ENCODE measurements around the gene YIPF3. TPM values are rescaled to one million over a fixed set of nuclear protein-coding genes. Genes with fewer than 3 reads are reported as not detected.
A peak's percentile ranks its signal among the peaks of the same experiment; 100 is the strongest.

The YIPF3 gene
- total RNA-seq, 3 donors from 2014 or later (not counting 1 experiment from before 2014, with no cell fraction given) = 59.3 to 78.4 (median 70.0) TPM

GRCh38 chr6:43490523-43490939 is 26.2 kb downstream of the YIPF3 start:
- Histone ChIP-seq H3K36me3 (ENCODE audit: control insufficient read depth, insufficient read depth, low read length) (no peaks in the 10 kb centered on the region), H3K9me3 (ENCODE audit: control insufficient read depth, insufficient read depth, low read length) (no peaks in the 10 kb centered on the region), H3K27me3 (ENCODE audit: control insufficient read depth, insufficient read depth, low read length) (no peaks in the 10 kb centered on the region), H3K27ac (ENCODE audit: low read length) (no peak overlapping the region), H3K4me1 (ENCODE audit: control insufficient read depth, insufficient read depth, low read length) (peaks cover 14% of the 10 kb centered on the region), H3K4me3 (ENCODE audit: low read length) (no peak overlapping the region)
- TF ChIP-seq CTCF (IDR thresholded peaks at IDR 0.05) = no peak
- no peaks in the 10 kb centered on the region for H3K9me3 Mint-ChIP-seq
- intact Hi-C loops (cut with micrococcal nuclease) = no loop called here
- 98% methylated on average over 6 of the region's 6 CpGs for WGBS (ENCODE audit: insufficient coverage)
- DNase-seq (no peak), ATAC-seq (no peak)
- H3K27me3 Mint-ChIP-seq (ENCODE audit: low read depth in 2 of 2) = no peaks in the 10 kb centered on the region
- H3K4me3 Mint-ChIP-seq = no peak overlapping the region
- peaks cover 15 to 24% of the 10 kb centered on the region in 2 donors for H3K4me1 Mint-ChIP-seq
- H3K27ac Mint-ChIP-seq = no peak overlapping the region
- H3K36me3 Mint-ChIP-seq = no peaks in the 10 kb centered on the region

GRCh38 chr6:43489277-43490072 is 27.3 kb downstream of the YIPF3 start:
- H3K4me1 ChIP-seq (ENCODE audit: control insufficient read depth, insufficient read depth, low read length) = peaks cover 3% of the 10 kb centered on the region
- ATAC-seq (no peak), DNase-seq (no peak)
- no peak for TF ChIP-seq CTCF (IDR thresholded peaks at IDR 0.05)
- no peaks in the 10 kb centered on the region for H3K36me3 ChIP-seq (ENCODE audit: control insufficient read depth, insufficient read depth, low read length)
- intact Hi-C loops (cut with micrococcal nuclease) = no loop called here
- no peaks in the 10 kb centered on the region for H3K9me3 ChIP-seq (ENCODE audit: control insufficient read depth, insufficient read depth, low read length)
- H3K27me3 ChIP-seq (ENCODE audit: control insufficient read depth, insufficient read depth, low read length) = no peaks in the 10 kb centered on the region
- no peak overlapping the region for H3K27ac Mint-ChIP-seq
- H3K4me3 ChIP-seq (ENCODE audit: low read length) = no peak overlapping the region
- H3K27ac ChIP-seq (ENCODE audit: low read length) = no peak overlapping the region
- H3K36me3 Mint-ChIP-seq = no peaks in the 10 kb centered on the region
- H3K4me1 Mint-ChIP-seq = peaks cover 5 to 14% of the 10 kb centered on the region in 2 donors
- H3K27me3 Mint-ChIP-seq (ENCODE audit: low read depth in 2 of 2) = no peaks in the 10 kb centered on the region
- no peak overlapping the region for H3K4me3 Mint-ChIP-seq
- no peaks in the 10 kb centered on the region for H3K9me3 Mint-ChIP-seq
- 92% methylated on average over 12 of the region's 12 CpGs for WGBS (ENCODE audit: insufficient coverage)

GRCh38 chr6:43488667-43489276 is 28.0 kb downstream of the YIPF3 start:
- no peak overlapping the region for H3K4me3 ChIP-seq (ENCODE audit: low read length)
- H3K27me3 Mint-ChIP-seq (ENCODE audit: low read depth in 2 of 2) = no peaks in the 10 kb centered on the region
- no peaks in the 10 kb centered on the region for H3K9me3 Mint-ChIP-seq
- no peak for ATAC-seq
- H3K36me3 ChIP-seq (ENCODE audit: control insufficient read depth, insufficient read depth, low read length) = no peaks in the 10 kb centered on the region
- no peak for DNase-seq
- 83% methylated on average over 4 of the region's 4 CpGs for WGBS (ENCODE audit: insufficient coverage)
- H3K4me1 Mint-ChIP-seq = peaks cover under 1 to 10% of the 10 kb centered on the region in 2 donors
- H3K27ac ChIP-seq (ENCODE audit: low read length) = no peak overlapping the region
- no peaks in the 10 kb centered on the region for H3K36me3 Mint-ChIP-seq
- no peaks in the 10 kb centered on the region for H3K27me3 ChIP-seq (ENCODE audit: control insufficient read depth, insufficient read depth, low read length)
- intact Hi-C loops (cut with micrococcal nuclease) = no loop called here
- TF ChIP-seq CTCF (IDR thresholded peaks at IDR 0.05) = no peak
- no peaks in the 10 kb centered on the region for H3K9me3 ChIP-seq (ENCODE audit: control insufficient read depth, insufficient read depth, low read length)
- H3K4me1 ChIP-seq (ENCODE audit: control insufficient read depth, insufficient read depth, low read length) = no peaks in the 10 kb centered on the region
- no peak overlapping the region for H3K4me3 Mint-ChIP-seq
- peak overlapping the region in 1 of 2 donors; percentile 33 for H3K27ac Mint-ChIP-seq
